ENCODE results near the gene SLC16A7.

DNA sequence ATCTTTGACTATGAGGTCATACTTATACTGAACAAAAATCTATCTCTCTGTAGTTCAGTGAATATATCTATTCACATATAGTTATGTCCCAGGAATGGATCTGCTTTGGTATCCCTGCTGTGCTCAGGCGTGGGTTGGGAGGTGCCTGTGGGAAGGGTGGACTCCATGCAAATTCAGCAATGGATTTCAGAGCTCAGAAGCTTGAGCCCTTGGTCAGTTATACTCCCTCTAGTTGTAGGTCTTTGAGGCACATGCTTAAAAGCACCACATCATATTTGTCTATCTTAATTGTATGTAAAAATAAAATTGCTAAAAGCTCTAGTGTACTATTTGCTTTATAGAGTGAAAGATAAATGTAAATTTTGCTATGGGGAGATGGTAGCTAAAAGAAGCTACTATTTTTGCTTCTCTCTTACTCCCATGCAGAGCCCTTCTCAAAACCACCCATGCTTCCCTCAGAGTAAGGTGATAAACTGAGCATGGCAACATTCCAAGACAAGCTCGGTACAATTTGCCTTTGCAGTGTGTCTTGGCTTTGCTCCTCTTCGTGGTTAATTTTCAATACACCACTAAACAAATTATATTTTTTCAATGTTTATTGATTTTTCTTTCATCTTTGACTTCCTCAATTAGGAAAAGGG is 54.9 kb downstream of the SLC16A7 start:
- no peak for TF ChIP-seq CTCF (conservative IDR thresholded peaks at IDR 0.05 in 1 of 2, IDR thresholded peaks at IDR 0.05 in 1 of 2; ENCODE audit: extremely low read depth in 1 of 2, insufficient read depth in 1 of 2, low read depth in 1 of 2, low read length in 2 of 2)
- TF ChIP-seq EZH2 (IDR thresholded peaks at IDR 0.05; ENCODE audit: borderline replicate concordance, low read length): no peak

Data from mammary epithelial cell (primary cell).